Breast epithelium (tissue), 3 donors: ENCODE data around the gene NOL9.

Experiments used
- CTCF ChIP-seq, 3 donors: fragments of 450-650 bp; IDR thresholded peaks; one replicate each; pipeline ENCODE4 v1.5.1; 2016 to 2017; ENCODE audit warnings: antibody characterized with exemption in 3 of 3, mild to moderate bottlenecking in 3 of 3, moderate library complexity in 3 of 3
- POLR2A ChIP-seq: fragments of 450-650 bp; IDR thresholded peaks from one replicate; pipeline ENCODE4 v1.6.1; 2016; ENCODE audit warnings: antibody characterized with exemption, mild to moderate bottlenecking, moderate library complexity

GRCh38 chr1:6578624-6579373 lies 24.5 kb upstream of the NOL9 start:
- TF ChIP-seq CTCF (IDR thresholded peaks at IDR 0.05) (no peak), POLR2A (no peak)
